ENCODE data around the gene NEURL2. TPM values are rescaled to one million over a fixed set of nuclear protein-coding genes. Genes with fewer than 3 reads are reported as not detected.

The NEURL2 gene
- total RNA-seq, 1 donor from 2014 or later: 8.9 TPM

DNA sequence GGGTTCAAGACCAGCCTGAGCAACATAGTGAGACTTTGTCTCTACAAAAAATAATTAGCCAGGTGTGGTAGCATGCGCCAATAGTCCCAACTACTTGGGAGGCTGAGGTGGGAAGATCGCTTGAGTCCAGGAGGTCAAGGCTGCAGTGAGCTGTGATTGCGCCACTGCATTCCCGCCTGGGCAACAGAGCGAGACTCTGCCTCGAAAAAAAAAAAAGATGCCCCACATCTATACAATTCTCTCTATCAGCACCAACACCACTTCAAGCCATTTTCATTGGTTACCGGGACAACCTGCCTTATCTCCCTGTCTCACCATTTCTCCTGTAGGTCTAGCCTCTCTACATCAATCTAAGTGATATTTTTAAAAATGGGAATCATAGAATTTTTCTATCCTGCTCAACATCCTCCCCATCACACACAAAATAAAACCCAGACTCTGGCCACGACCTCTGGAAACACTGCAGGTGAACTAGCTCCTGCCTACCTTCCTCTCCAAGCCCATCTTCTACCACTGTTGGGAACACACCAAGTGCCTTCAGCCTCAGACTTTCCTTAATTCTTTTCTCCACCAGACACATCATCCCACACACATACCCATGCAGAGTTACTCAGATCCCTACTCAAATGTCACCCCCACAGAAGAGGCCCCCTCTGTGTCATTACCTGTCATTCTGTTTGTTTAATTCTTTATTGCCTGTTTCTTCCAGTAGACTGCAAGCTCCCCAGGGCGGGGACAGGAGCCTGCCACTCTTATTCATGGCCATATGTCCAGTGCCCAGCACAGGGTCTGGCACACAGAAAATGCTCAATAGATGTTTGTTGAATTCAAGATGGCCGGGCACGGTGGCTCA, 30.6 kb upstream of the NEURL2 start:
- DNase-seq (ENCODE audit: low spot score) (no peak), ATAC-seq (no peak)
- intact Hi-C loops (cut with DNase I): no loop called here

DNA sequence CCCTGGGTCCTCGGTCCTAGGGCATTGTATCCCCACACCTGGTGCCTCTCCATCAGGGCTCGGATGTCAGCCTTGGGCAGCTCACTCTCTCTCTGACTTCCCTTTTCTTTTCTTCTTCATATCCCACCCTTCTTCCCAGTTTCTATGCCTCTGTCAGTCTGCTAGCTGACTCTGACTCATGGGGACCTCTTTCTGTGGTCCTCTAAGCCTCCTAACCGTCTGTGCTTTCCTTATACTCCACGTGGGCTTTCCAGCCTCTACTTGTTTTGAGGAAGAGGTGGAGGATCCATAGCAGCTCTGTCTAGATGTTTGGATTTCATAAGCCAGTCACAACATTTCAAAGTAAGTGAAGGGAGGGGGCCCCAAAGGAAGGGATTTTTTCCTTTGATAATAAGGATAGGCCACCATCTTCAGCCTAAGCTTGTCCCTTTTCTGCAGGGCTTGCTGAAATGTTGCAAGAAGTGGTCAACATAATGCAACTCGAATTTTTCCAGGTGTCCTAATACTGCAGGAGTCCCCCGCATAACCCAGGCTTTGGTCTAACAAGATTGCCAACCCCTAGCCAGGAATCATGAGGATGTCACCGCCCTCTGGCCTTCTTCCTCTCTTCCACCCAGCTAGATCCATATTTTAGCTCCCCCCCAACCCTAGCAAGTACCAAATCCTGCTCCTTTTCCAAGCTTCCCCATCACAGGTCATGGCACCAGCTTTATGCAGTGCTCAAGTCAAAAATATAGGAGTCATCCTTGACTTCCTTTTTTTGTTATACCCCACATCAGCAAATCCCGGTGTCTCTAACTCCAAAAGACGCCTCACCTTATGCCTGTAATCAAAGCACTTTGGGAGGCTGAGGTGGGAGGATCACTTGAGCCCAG, 29.7 kb upstream of the NEURL2 start:
- DNase-seq (ENCODE audit: low spot score) (no peak), ATAC-seq (no peak)
- intact Hi-C loops (cut with DNase I): no loop called here

DNA sequence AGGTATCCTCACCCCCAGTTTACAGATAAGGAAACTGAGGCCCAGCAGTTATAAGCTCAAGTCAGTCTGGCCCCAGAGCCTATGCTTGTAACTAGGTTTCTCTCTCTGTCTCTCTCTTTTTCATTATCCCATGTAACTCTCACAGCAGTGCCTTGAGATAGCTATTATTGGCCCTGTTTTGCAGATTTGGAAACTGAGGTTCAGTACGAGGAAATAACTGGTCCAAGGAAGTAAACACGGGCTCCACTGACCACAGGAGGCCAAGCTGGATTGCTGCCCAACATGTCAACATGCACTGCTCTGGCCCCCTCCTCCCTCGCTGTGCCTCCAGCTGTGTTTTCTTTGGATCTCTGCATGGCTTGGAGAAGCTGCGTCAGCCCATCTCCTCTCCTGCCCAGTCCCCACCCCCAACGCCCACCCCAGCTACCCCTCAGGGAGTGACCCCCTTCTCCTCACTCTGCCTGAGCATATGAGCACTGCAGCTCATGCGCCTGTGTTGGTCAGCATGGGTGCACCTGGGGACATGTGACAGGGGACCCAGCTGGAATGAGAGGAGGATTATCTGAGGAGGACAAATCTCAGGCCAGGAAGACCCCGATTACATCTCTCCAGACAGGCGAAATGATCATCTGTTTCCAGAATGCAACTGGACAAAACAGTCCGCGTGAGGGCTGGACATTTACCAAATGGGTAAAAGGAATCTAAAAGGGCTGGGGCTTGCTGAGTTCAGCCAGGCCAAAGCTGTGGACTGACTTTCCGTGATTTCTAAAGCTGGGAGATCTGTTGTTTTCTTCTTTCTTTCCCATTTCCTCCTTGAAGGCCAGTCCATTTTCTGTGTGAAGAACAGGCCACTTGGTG, 28.8 kb upstream of the NEURL2 start:
- DNase-seq (ENCODE audit: low spot score) (peak; percentile 89), ATAC-seq (peak; percentile 88)
- intact Hi-C loops (cut with DNase I): no loop called here

DNA sequence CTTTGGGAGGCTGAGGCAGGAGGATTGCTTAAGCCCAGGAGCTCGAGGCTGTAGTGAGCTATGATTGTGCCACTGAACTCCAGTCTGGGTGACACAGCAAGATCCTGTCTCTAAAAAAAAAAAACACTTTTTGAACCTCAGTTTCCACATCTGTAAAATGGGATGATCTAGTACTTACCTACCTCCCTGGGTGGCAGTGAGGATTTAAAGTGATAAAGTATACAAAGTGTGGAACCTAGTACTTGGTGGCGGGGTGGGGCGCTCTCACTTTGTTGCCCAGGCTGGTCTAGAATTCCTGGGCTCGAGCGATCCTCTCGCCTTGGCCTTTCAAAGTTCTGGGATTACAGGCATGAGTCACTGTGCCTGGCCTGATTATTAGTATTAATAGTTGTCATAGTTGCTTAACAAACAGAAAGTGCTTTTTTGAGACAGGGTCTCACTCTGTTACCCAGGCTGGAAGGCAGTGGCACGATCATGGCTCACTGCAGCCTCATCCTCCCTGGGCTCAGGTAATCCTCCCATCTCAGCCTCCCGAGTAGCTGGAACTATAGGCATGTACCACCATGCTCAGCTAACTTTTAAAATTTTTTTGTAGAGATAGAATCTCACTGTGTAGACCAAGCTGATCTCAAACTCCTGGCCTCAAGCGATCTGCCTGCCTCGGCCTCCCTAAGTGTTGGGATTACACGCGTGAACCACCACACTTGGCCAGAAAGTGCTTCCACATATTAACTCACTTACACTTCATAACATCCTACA, 27.9 kb upstream of the NEURL2 start:
- ATAC-seq (peak; percentile 0), DNase-seq (ENCODE audit: low spot score) (no peak)
- intact Hi-C loops (cut with DNase I): no loop called here

DNA sequence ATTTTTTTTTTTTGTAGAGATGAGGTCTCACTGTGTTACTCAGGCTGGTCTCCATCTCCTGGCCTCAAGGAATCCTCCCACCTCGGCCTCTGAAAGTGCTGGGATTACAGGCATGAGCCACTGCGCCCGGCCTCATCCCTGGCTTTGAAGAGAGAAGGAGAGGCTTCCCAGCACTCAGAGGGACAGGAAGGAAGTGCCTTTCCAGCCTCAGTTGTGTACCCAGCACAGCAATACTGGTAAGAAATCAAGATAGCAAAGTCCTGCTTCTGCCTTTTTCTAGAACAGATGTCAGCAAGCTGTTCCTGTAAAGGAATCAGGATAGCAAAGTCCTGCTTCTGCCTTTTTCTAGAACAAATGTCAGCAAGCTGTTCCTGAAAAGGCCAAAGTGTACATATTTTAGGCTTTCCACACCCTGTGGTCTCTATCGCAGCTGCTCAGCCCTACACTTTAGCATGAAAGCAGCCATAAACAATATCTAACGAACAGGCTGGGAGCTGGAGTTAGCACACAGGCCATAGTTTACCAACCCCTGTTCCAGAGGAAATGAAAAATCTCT, 27.3 kb upstream of the NEURL2 start:
- intact Hi-C loops (cut with DNase I): no loop called here
- ATAC-seq: peak; percentile 44
- no peak for DNase-seq (ENCODE audit: low spot score)

DNA sequence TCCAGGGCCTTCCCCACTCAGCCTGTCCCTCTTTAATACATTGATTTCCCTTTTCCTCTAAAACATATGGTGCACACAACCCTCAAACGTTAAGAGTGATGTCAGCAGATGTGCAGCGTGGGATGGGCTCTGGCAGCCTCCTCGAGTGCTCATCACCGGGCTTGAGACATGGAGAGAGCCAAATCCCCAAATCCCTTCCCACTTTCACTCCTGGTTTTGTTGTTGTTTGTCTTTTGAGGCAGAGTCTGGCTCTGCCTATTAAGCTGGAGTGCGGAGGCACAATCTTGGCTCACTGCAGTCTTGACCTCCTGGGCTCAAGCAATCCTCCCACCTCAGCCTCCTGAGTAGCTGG, 26.8 kb upstream of the NEURL2 start:
- DNase-seq (ENCODE audit: low spot score): no peak
- ATAC-seq: peak; percentile 57
- intact Hi-C loops (cut with DNase I): no loop called here

DNA sequence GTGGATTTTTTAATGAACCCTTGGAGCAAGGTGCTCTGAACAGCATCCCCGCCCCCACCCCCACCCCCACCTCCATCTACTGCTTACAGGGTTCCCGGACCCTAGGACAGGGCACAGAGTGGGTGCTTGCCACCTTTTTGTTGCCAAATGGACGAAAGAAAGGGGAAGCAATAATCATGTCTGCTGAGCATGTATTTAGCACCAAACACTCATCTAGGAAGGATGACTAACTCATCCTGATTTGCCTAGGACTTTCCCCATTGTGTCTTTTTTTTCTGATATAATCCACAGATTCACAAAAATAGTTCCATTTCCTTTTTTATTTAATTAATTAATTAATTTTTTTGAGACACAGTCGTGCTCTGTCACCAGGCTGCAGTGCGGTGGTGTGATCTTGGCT, 22.1 kb upstream of the NEURL2 start:
- DNase-seq (ENCODE audit: low spot score): no peak
- no peak for ATAC-seq
- intact Hi-C loops (cut with DNase I): no loop called here

DNA sequence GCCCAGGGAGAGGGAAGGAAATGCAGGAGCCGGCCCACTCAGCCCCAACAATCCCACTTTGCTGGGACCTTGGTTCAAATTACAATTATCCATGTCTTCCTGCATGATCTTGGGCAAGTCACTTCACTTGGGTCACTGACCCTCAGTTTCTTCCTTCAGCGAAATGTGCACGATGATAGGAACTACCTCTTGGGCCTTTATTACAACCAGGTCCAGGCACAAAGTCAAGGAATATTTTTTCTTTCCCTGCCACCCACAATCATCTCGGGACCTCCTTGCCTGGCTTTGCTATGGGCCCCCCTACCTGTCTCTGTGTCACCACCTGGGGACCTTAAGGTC, 21.3 kb upstream of the NEURL2 start:
- intact Hi-C loops (cut with DNase I): no loop called here
- ATAC-seq (no peak), DNase-seq (ENCODE audit: low spot score) (no peak)

DNA sequence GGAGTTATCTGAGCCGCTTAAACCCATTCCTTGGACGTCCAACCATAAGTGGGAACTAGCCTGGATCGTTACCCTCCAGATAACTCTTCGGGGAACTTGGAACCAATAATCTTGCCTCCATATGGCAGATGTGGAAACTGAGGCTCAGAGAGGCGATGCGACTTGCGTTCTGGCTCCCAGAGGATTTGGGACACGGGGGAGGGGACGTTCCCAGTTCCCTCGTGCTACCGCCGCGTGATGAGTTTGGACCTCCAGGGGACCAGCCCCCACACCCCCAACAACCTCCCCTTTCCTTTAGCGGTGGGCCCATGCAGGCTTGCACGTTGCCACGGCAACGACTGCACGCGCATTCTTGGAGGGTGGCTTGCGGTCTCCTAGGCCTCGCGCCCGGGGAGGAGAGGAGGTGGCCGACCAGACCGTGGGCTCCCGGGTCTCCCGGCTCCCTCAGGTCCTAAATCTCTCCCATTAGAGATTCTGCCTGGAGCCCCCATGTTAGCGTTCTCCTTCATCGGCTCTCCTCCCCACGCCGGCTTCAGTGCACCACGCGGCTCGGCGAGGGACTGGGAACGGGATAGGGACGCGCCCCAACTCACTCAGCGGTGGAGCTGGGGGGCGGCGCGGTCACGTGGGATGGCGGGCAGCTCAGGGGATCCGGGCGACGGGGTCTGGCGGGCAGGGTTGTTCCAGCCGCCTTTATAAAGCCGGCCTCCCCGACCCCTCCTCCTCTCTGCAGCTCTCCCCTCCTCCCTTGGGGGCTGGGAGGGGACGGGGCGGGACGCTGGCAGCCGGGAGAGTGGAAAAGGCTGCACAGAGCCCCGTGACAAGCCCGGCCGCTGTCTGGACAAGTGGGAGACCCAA, 20.7 kb upstream of the NEURL2 start, which contains the start of gene PLTP:
PLTP (minus strand) TSS at position 670 of the 858 bp plus-strand sequence. CDS start 703 bp downstream, outside the sequence.
- DNase-seq (ENCODE audit: low spot score): peak; percentile 86
- intact Hi-C loops (cut with DNase I): no loop called here
- ATAC-seq: peak; percentile 71

DNA sequence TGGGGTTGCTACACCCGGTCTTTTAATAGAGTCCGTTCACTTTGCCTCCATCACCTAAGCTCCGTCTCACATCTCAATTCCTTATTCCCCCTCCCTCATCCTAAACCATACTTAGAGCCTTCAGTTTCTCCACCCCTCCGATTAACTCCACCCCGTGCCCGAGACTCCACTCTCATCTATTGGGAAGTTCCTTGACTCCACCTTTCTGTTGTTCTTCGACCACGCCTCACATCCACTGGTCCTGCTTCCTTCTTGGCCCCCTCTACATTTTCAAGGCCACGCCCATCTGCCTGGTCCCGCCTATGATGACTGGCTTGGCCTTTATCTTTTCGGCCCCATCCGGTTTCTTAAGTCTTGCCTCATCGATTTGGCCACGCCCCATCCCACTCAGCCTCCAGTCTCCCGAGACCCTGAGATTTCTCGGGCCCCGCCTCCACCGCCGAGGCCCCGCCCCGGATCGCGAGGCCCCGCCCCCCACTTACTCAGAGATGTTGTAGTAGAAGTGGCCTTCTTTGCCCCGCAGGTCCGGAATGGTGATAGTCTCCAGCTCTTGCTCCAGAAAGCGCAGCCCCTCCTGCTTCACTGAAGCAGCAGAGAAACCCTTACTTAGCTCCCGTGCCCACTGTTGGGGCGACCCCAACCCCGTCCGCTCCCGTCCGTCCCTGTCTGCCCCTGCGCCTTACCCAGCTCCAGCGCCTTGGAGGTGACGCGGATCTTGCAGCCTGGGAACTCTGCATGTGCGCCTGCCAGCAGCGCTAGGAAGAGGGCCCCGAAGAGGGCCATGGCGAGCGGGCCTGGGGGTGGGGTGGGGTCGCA, 19.9 kb upstream of the NEURL2 start:
- DNase-seq (ENCODE audit: low spot score) (peak; percentile 99), ATAC-seq (peak; percentile 94)
- intact Hi-C loops (cut with DNase I): no loop called here

DNA sequence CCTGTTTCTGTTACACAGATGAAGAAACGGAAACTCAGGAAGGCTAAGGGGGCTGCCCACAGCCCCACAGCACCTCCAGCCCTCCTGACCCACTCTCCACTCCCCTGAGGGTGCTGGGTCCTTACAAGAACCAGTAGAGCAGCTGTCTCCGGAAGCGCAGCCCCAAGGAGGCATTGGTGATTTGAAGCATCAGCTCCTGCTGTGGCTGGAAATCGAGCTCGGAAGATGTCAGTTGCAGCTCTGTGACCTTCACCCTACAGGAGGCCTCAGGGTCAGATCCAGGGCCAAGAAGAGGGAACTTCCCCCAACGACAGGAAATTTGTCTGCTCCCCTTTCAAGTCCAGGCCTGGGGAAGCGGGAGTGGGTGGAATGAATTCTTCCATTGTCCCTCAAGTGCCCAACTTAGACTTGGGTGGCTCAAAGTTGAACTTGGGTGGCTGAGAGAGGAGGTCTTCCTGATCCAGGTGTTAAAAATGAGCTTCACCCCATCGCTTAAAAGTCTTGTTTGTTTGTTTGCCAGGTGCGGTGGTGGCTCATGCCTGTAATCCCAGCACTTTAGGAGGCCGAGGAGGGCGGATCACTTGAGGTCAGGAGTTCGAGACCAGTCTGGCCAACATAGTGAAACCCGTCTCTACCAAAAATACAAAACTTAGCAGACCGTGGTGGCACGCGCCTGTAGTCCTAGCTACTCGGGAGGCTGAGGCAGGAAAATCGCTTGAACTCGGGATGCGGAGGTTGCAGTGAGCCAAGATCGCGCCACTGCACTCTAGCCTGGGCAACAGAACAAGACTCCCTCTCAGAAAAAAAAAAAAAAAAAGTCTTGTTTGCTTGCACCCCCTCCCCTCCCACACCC, 19.0 kb upstream of the NEURL2 start:
- no peak for ATAC-seq
- intact Hi-C loops (cut with DNase I): no loop called here
- DNase-seq (ENCODE audit: low spot score): no peak

DNA sequence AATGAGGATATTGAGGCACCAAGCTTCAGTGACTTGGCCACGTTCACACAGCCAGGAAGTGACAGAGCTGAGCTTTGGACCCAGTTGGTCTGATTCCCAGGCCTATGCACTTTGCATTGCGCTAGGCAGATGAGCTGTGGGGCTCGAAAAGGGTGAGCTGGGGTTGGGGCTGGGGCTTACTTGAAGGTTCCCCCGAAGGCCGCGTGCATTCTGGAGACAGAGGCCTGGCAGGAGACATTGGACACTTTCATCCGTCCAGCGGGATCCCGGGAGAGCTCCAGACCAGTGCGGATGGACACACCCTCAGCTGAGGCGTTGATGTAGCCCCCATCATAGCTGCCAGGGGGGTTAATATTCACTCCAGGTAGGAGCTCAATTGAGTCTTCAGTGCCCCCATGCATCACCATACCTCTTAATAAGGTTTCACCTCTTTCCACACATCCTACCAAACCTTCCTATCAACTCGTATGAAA, 18.4 kb upstream of the NEURL2 start:
- intact Hi-C loops (cut with DNase I): no loop called here
- no peak for DNase-seq (ENCODE audit: low spot score)
- no peak for ATAC-seq

DNA sequence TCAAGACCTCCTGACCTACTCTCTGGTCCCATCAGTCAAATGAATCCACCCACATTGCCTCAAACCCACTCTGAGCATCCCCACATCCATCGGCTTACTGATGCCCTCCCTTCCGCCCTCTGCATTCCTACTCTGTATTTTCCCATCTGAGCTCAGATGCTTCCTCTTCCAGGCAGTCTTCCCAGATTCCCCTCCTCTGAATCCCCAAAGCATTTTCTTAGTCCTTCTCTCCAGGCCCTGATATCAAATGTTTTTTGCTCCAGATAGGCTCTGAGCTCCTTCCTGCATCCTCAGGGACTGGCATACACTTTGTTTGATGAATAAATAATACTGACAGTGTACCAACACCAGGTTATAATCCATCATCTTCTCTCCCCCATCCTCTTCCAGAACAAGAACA, 17.1 kb upstream of the NEURL2 start:
- intact Hi-C loops (cut with DNase I): no loop called here
- ATAC-seq (no peak), DNase-seq (ENCODE audit: low spot score) (no peak)

DNA sequence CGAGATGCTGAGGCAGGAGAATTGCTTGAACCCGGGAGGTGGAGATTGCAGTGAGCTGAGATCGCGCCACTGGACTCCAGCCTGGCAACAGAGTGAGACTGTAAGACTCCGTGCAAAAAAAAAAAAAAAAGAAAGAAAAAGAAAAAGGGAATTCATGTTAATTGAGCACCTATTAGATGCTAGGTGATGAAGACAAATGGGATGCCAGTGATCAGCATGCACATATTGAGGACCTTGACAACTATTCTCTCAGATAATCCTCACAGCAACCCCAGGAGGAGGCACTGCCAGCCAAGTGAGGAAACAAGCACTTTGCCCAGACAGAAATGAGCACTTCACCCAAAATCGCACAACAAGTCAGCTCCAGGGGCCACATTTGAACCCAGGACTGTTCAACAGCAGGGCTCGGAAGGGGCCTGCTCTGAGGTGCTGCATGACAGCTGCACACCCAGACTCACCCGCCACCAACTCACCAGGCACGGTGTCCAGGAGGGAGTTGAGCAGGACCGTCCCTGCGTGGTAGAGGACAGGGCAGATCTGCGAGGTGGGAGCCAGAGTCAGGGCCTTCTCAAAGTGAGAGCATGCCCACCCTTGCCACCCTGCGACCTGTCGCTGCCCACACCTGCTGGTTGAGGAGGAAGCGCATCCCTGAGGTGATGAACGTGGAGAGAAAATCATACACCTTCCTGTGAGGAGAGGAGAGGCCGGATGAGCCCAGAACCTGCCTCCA, 16.4 kb upstream of the NEURL2 start:
- ATAC-seq (no peak), DNase-seq (ENCODE audit: low spot score) (no peak)
- intact Hi-C loops (cut with DNase I): no loop called here

DNA sequence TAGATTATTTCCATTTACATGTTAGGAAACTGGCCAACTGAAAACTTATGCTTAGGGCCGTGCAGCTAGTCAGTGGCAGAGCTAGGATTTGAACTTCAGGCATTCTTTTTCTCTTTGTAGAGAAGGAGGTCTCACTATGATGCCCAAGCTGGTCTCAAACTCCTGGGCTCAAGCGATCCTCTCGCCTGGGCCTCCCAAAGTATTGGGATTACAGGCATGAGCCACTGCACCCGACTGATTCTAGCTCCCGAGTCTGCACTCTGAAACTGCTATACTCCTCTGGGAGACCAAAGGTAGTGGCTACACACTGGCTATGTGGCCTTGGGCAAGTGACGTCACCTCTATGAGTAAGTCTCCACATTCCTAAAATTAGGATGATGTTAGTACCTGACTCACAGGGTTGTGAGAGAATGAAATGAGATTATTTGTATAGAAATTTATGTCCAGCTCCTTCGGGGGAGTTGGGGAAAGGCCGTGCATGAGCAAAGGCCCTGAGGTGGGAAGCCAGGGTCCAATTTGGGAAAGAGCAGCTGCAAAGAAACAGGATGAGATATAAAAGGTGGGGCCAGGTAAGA, 14.6 kb upstream of the NEURL2 start:
- intact Hi-C loops (cut with DNase I): no loop called here
- ATAC-seq (no peak), DNase-seq (ENCODE audit: low spot score) (no peak)

Data from sciatic nerve (tissue), 2 donors.